Mucosa of stomach (tissue), 1 donor: ENCODE results near the gene ZGLP1.
A peak's percentile ranks its signal among the peaks of the same experiment; 100 is the strongest.

Experiments used
- H3K27me3 ChIP-seq: one replicate; pipeline ENCODE4 v1.7.0; 2013; ENCODE audit warnings: mild to moderate bottlenecking, low read length; ENCODE audit not compliant: control insufficient read depth, insufficient read depth
- H3K36me3 ChIP-seq: one replicate; pipeline ENCODE4 v1.7.0; 2013; ENCODE audit warnings: low read length; ENCODE audit not compliant: control insufficient read depth, insufficient read depth
- H3K4me1 ChIP-seq: one replicate; pipeline ENCODE4 v1.7.0; 2013; ENCODE audit warnings: mild to moderate bottlenecking, low read length; ENCODE audit not compliant: control insufficient read depth, insufficient read depth
- H3K4me3 ChIP-seq: one replicate; pipeline ENCODE4 v1.7.0; 2013; ENCODE audit warnings: low read length
- H3K9ac ChIP-seq: one replicate; pipeline ENCODE4 v1.7.0; 2013; ENCODE audit warnings: mild to moderate bottlenecking, low read length, moderate library complexity
- H3K9me3 ChIP-seq: one replicate; pipeline ENCODE4 v1.7.0; 2013; ENCODE audit warnings: mild to moderate bottlenecking, low read length, moderate library complexity; ENCODE audit not compliant: control insufficient read depth
- donor health status: Pancreatic carcinoma.

ZGLP1 gene

GRCh38 chr19:10277795-10278589 is 31.6 kb downstream of the ZGLP1 start:
- Histone ChIP-seq H3K27me3 (no peaks in the 10 kb centered on the region), H3K36me3 (no peaks in the 10 kb centered on the region), H3K9me3 (no peaks in the 10 kb centered on the region), H3K4me1 (no peaks in the 10 kb centered on the region), H3K4me3 (no peak overlapping the region), H3K9ac (no peak overlapping the region)

- H3K4me1 ChIP-seq, result peaks cover 17% of the 10 kb centered on the region
- H3K9ac ChIP-seq, result no peak overlapping the region
- no peak overlapping the region for H3K4me3 ChIP-seq
- H3K36me3 ChIP-seq, result no peaks in the 10 kb centered on the region
- no peaks in the 10 kb centered on the region for H3K9me3 ChIP-seq
- peaks cover 24% of the 10 kb centered on the region for H3K27me3 ChIP-seq
Observed at GRCh38 chr19:10274589-10274988, 35.0 kb downstream of the ZGLP1 start.

- peak overlapping the region; percentile 49 for H3K9ac ChIP-seq
- H3K36me3 ChIP-seq, result no peaks in the 10 kb centered on the region
- no peaks in the 10 kb centered on the region for H3K9me3 ChIP-seq
- H3K4me3 ChIP-seq, result no peak overlapping the region
- peaks cover 18% of the 10 kb centered on the region for H3K4me1 ChIP-seq
- peaks cover 26% of the 10 kb centered on the region for H3K27me3 ChIP-seq
Observed at GRCh38 chr19:10271543-10272086, 38.0 kb downstream of the ZGLP1 start.

GRCh38 chr19:10270616-10271394 is 38.8 kb downstream of the ZGLP1 start, which contains the start of gene ICAM1:
TSS of gene ICAM1 (plus strand) at chr19:10271120. CDS start at chr19:10271160, 40 bp downstream.
- Histone ChIP-seq H3K4me1 (peaks cover 18% of the 10 kb centered on the region), H3K4me3 (peak within 1 kb of the TSS; percentile 19), H3K9ac (peak within 1 kb of the TSS; percentile 49), H3K9me3 (no peaks in the 10 kb centered on the region), H3K27me3 (peaks cover 26% of the 10 kb centered on the region), H3K36me3 (no peaks in the 10 kb centered on the region)

- Histone ChIP-seq H3K9ac (peak overlapping the region; percentile 49), H3K36me3 (no peaks in the 10 kb centered on the region), H3K9me3 (no peaks in the 10 kb centered on the region), H3K27me3 (peaks cover 26% of the 10 kb centered on the region), H3K4me1 (peaks cover 18% of the 10 kb centered on the region), H3K4me3 (peak overlapping the region; percentile 19)
Observed at GRCh38 chr19:10270180-10270615, 39.4 kb downstream of the ZGLP1 start.

GRCh38 chr19:10269333-10270179 is 40.1 kb downstream of the ZGLP1 start:
- peak overlapping the region; percentile 19 for H3K4me3 ChIP-seq
- peaks cover 18% of the 10 kb centered on the region for H3K4me1 ChIP-seq
- no peaks in the 10 kb centered on the region for H3K9me3 ChIP-seq
- H3K36me3 ChIP-seq, result no peaks in the 10 kb centered on the region
- peaks cover 26% of the 10 kb centered on the region for H3K27me3 ChIP-seq
- peak overlapping the region; percentile 49 for H3K9ac ChIP-seq

- Histone ChIP-seq H3K9me3 (no peaks in the 10 kb centered on the region), H3K4me3 (no peak overlapping the region), H3K27me3 (peaks cover 26% of the 10 kb centered on the region), H3K36me3 (no peaks in the 10 kb centered on the region), H3K9ac (no peak overlapping the region), H3K4me1 (peaks cover 18% of the 10 kb centered on the region)
Observed at GRCh38 chr19:10268071-10268470, 41.5 kb downstream of the ZGLP1 start.

GRCh38 chr19:10266706-10267105 is 42.9 kb downstream of the ZGLP1 start:
- peaks cover 18% of the 10 kb centered on the region for H3K4me1 ChIP-seq
- no peak overlapping the region for H3K9ac ChIP-seq
- H3K27me3 ChIP-seq, result peaks cover 23% of the 10 kb centered on the region
- no peaks in the 10 kb centered on the region for H3K36me3 ChIP-seq
- no peaks in the 10 kb centered on the region for H3K9me3 ChIP-seq
- no peak overlapping the region for H3K4me3 ChIP-seq

GRCh38 chr19:10262771-10263170 is 46.8 kb downstream of the ZGLP1 start:
- H3K9me3 ChIP-seq, result no peaks in the 10 kb centered on the region
- H3K4me1 ChIP-seq, result peaks cover 21% of the 10 kb centered on the region
- H3K36me3 ChIP-seq, result no peaks in the 10 kb centered on the region
- H3K27me3 ChIP-seq, result no peaks in the 10 kb centered on the region
- no peak overlapping the region for H3K9ac ChIP-seq
- H3K4me3 ChIP-seq, result no peak overlapping the region

- peaks cover 2% of the 10 kb centered on the region for H3K36me3 ChIP-seq
- H3K4me1 ChIP-seq, result peaks cover 21% of the 10 kb centered on the region
- H3K9ac ChIP-seq, result no peak overlapping the region
- H3K4me3 ChIP-seq, result no peak overlapping the region
- no peaks in the 10 kb centered on the region for H3K9me3 ChIP-seq
- no peaks in the 10 kb centered on the region for H3K27me3 ChIP-seq
Observed at GRCh38 chr19:10260141-10260584, 49.5 kb downstream of the ZGLP1 start.

- Histone ChIP-seq H3K36me3 (peaks cover 5% of the 10 kb centered on the region), H3K9me3 (no peaks in the 10 kb centered on the region), H3K9ac (no peak overlapping the region), H3K4me3 (no peak overlapping the region), H3K27me3 (no peaks in the 10 kb centered on the region), H3K4me1 (peaks cover 21% of the 10 kb centered on the region)
Observed at GRCh38 chr19:10259162-10259905, 50.3 kb downstream of the ZGLP1 start.
